OCI-LY3 (cell line): Measurements from ENCODE around the gene GADD45GIP1.

ENCODE experiments used
- H2AFZ ChIP-seq: fragments of 200-600, 300-600 bp; shearing (Covaris generic); 2 replicates; pipeline ENCODE4 v1.6.0; 2014; ENCODE audit warnings: antibody characterized with exemption, low read depth, low read length
- H3K27ac ChIP-seq: fragments of 200-600, 300-600 bp; sonication (generic); 2 replicates; pipeline ENCODE4 v1.5.1; 2014; ENCODE audit warnings: mild to moderate bottlenecking, low read length, moderate library complexity, mixed read lengths
- H3K27me3 ChIP-seq: fragments of 200-600, 300-600 bp; sonication (generic); 2 replicates; pipeline ENCODE4 v1.6.1; 2014; ENCODE audit warnings: low read depth, low read length, mixed read lengths
- H3K36me3 ChIP-seq: fragments of 200-600, 300-600 bp; sonication (generic); replicated peaks from 2 replicates; pipeline ENCODE3; 2014; ENCODE audit warnings: low read depth, low read length, mixed read lengths
- H3K4me1 ChIP-seq: fragments of 300-600, 200-600 bp; sonication (generic); 2 replicates; pipeline ENCODE4 v1.6.1; 2014; ENCODE audit warnings: low read length, mixed read lengths
- H3K4me2 ChIP-seq: fragments of 200-600, 300-600 bp; sonication (generic); 2 replicates; pipeline ENCODE4 v1.6.1; 2014; ENCODE audit warnings: low read length, mixed read lengths
- H3K4me3 ChIP-seq: fragments of 300-600, 200-600 bp; sonication (generic); 2 replicates; pipeline ENCODE4 v1.5.1; 2014; ENCODE audit warnings: antibody characterized with exemption, mild to moderate bottlenecking, low read length, moderate library complexity
- H3K79me2 ChIP-seq: fragments of 300-600, 200-600 bp; shearing (Covaris generic); 2 replicates; pipeline ENCODE4 v1.6.1; 2014; ENCODE audit warnings: mild to moderate bottlenecking, low read length, mixed read lengths
- H3K9ac ChIP-seq: fragments of 300-600, 200-600 bp; shearing (Covaris generic); 2 replicates; pipeline ENCODE4 v1.6.0; 2014; ENCODE audit warnings: mild to moderate bottlenecking, low read length, moderate library complexity
- H3K9me3 ChIP-seq: fragments of 200-600, 300-600 bp; shearing (Covaris generic); 2 replicates; pipeline ENCODE4 v1.6.1; 2014; ENCODE audit warnings: low read length, mixed read lengths; ENCODE audit not compliant: insufficient read depth
- H4K20me1 ChIP-seq: fragments of 200-600, 300-600 bp; sonication (generic); 2 replicates; pipeline ENCODE4 v1.6.1; 2016; ENCODE audit warnings: low read length, mixed read lengths; ENCODE audit not compliant: insufficient read depth
- CTCF ChIP-seq: fragments of 200-600, 300-600 bp; sonication (generic); IDR thresholded peaks from 2 replicates; pipeline ENCODE4 v1.5.1; 2014; ENCODE audit warnings: antibody characterized with exemption, low read length, low read depth
- EZH2phosphoT487 ChIP-seq: fragments of 200-600 bp; shearing (Covaris generic); IDR thresholded peaks from 2 replicates; pipeline ENCODE4 v1.6.1; 2018; ENCODE audit warnings: antibody characterized with exemption, mixed run types, low read depth

Gene GADD45GIP1

DNA sequence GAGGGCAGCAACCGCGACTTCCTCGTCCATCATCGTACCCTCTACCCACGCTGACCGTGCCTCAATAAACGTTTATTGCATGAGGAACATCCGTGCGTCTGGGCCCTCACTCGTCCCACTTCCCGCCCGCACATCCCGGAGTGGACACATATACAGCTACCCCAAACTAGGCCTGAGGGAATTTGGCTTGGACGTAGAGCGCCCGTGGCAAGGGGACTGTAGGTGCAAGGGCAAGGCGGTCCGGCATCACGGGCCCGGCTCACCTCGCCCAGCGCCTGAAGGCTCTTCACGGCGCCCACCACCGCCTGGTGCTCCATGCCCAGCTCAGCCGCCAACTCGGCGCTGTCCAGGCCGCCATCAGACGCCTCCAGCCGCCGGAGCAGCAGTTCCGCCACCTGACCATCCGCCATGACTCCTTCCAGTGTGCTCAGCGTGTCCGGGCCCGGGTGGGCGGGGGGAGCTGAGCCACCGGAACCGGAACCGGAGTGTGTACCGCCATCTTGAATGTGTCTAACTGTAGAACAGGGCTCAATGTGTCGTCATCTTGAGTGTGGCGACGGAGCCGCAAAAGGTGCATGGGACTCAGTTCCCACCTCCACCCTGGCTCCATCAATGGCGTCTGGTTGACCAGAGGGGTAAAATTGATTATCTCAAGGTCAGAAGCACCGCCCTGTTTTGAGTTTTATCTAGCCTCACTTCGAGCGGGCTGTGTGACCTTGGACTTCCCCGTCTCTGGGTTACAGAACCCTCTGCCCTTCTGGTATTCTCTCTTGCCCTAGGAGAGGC, 23.5 kb downstream of the GADD45GIP1 start, which contains the start of gene FARSA:
FARSA (minus strand) TSS at position 425 of the 786 bp plus-strand sequence; CDS start at position 410, 15 bp downstream.
- H3K79me2 ChIP-seq, result peaks cover 46% of the 10 kb centered on the region
- H2AFZ ChIP-seq, result peak within 1 kb of the TSS; percentile 80
- no peaks in the 10 kb centered on the region for H3K9me3 ChIP-seq
- H3K27ac ChIP-seq, result peak within 1 kb of the TSS; percentile 53
- H3K4me3 ChIP-seq, result peak within 1 kb of the TSS; percentile 84
- H3K4me2 ChIP-seq, result peak within 1 kb of the TSS; percentile 83
- no peaks in the 10 kb centered on the region for H3K27me3 ChIP-seq
- H4K20me1 ChIP-seq, result peaks cover 12% of the 10 kb centered on the region; the same call in 1 of the 2 replicates
- peaks cover 27% of the 10 kb centered on the region for H3K36me3 ChIP-seq
- TF ChIP-seq EZH2phosphoT487 (no peak), CTCF (no peak)
- H3K4me1 ChIP-seq, result peaks cover 37% of the 10 kb centered on the region
- peak within 1 kb of the TSS; percentile 85 for H3K9ac ChIP-seq

DNA sequence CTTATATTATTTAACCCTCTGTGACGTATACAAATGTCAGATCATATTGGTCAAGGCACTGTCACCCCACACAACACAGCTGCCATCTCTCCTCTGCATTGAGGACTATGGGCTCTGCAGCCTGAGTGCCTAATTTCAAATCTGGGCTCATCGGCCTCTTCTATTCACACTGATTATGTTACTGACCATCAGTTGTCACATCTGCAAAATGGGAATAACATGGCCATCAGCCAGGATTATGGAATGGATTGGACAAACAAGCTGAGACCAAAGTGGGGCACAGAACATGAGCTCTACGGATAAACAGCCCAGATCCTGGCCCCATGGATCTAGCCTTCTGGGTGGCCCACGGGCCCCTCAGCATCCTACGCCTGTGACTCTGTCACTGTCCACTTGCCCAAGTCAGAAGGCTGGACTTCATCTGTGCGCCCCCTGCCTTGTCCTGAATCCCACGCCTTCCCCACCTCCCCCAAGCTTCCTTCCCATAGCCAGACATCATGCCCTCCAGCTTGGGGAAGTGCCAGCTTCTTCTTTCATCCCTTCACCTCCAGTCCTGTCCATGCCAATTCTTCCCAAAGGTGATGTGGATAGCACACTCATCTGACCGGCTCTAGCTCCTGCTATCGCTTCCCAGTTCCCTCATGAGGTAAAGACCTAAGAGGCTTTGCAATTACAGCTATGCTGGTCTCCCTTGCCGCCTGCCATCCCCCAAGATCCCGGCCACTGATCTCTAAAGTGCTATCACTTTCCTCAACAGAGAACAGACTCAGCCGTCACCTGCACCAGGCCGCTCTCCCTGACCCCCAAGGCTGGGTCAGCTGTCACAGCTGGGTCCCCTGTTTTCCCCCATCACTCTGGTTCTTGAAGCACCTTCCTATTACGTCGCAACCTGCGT, 24.4 kb downstream of the GADD45GIP1 start:
- Histone ChIP-seq H4K20me1 (peaks cover 12% of the 10 kb centered on the region; the same call in 1 of the 2 replicates), H3K9me3 (no peaks in the 10 kb centered on the region), H3K27ac (peak overlapping the region; percentile 53), H3K79me2 (peaks cover 44% of the 10 kb centered on the region), H3K4me1 (peaks cover 34% of the 10 kb centered on the region), H3K27me3 (no peaks in the 10 kb centered on the region), H3K4me3 (peak overlapping the region; percentile 84), H3K9ac (peak overlapping the region; percentile 85), H2AFZ (no peak overlapping the region), H3K4me2 (peak overlapping the region; percentile 83), H3K36me3 (peaks cover 34% of the 10 kb centered on the region)
- TF ChIP-seq EZH2phosphoT487, result no peak
- TF ChIP-seq CTCF, result no peak

DNA sequence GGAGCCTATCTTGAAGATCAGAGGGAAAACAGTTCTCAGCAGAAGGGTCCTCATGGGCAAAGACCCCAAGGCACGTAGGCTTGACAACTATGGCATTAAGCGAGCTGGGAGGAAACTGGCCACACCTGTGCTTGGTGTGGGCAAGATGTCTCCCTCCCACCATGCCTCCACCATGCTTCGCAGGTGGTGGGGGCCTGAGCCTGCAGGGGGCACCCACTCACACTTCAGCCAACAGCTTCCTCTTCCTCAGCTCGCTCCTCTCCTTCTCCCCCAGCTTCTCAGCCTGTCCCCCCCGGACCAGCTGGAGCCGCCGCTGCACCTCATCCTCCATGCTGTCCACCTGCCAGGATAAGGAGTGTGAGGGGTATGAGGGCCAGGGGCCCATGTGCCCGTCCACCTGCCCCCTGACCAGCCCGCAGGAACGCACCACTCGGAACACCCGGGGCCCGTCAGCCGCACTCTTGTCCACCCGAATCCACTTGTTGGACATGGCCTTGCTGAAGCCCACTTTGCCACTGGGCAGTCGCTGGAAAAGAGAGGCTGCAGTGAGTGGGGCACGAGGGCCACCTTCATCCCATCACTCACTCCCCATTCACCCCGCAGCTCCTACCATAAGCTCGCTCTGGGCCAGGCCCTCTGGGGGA, 26.9 kb downstream of the GADD45GIP1 start:
- peaks cover 44% of the 10 kb centered on the region for H3K36me3 ChIP-seq
- H3K27me3 ChIP-seq, result no peaks in the 10 kb centered on the region
- TF ChIP-seq CTCF, result peak; percentile 16; the same call in 1 of the 2 replicates
- TF ChIP-seq EZH2phosphoT487, result no peak
- peaks cover 12% of the 10 kb centered on the region; the same call in 1 of the 2 replicates for H4K20me1 ChIP-seq
- no peak overlapping the region for H3K4me2 ChIP-seq
- no peak overlapping the region for H2AFZ ChIP-seq
- peaks cover 18% of the 10 kb centered on the region for H3K4me1 ChIP-seq
- H3K4me3 ChIP-seq, result no peak overlapping the region
- peaks cover 47% of the 10 kb centered on the region for H3K79me2 ChIP-seq
- H3K9me3 ChIP-seq, result no peaks in the 10 kb centered on the region
- H3K9ac ChIP-seq, result no peak overlapping the region
- no peak overlapping the region for H3K27ac ChIP-seq
